Panc1 (cell line): ENCODE results near the gene CCT7. TPM values are rescaled to one million over a fixed set of nuclear protein-coding genes. Genes with fewer than 3 reads are reported as not detected.

Experiments
- ATAC-seq: fragments of 200-7000 bp; cut with Tn5 transposase; 2 replicates; pipeline ENCODE4 v1.9.1; 2020; ENCODE audit warnings: mild to moderate bottlenecking, moderate library complexity
- BruUV-seq: library from RNA; stranded (reverse); fragments of 400-500 nt; replicated peaks from 2 replicates; lab custom pipeline; 2021; lab: Mats Ljungman, UMichigan
- CTCF ChIA-PET: fragments of 300-600 bp; sonication (Branson Sonifier 250); formaldehyde crosslinking; loops from one replicate; lab custom pipeline; 2022; ENCODE audit warnings: antibody characterized with exemption; lab: Charles Lee
- POLR2A ChIA-PET: fragments of 300-600 bp; sonication (Branson Sonifier 250); formaldehyde crosslinking; loops from one replicate; lab custom pipeline; 2022; ENCODE audit warnings: antibody characterized with exemption; lab: Charles Lee
- DNase-seq: peaks from one replicate; pipeline ENCODE4 v3.0.0-alpha.2; 2010; ENCODE audit warnings: low read depth, low spot score
- H3K27ac ChIP-seq: 2 replicates; pipeline ENCODE4 v1.5.1; 2011; ENCODE audit warnings: mild to moderate bottlenecking, low read length, inconsistent platforms
- H3K27me3 ChIP-seq: fragments of 200-500 bp; sonication (Bioruptor generic); 2 replicates; pipeline ENCODE4 v1.6.0; 2014; ENCODE audit warnings: low read length, inconsistent platforms; ENCODE audit not compliant: control insufficient read depth, insufficient read depth
- H3K36me3 ChIP-seq: fragments of 200-500 bp; sonication (Bioruptor generic); 2 replicates; pipeline ENCODE4 v1.5.1; 2014; ENCODE audit warnings: inconsistent platforms, mild to moderate bottlenecking, low read length, moderate library complexity; ENCODE audit not compliant: control insufficient read depth, insufficient read depth
- H3K4me1 ChIP-seq: 2 replicates; pipeline ENCODE4 v1.5.1; 2011; ENCODE audit warnings: inconsistent platforms, mild to moderate bottlenecking, low read length, moderate library complexity; ENCODE audit not compliant: control insufficient read depth, insufficient read depth
- H3K4me3 ChIP-seq, 2 experiments: 2 replicates each; pipeline ENCODE4 v1.5.1; 2011 to 2012; ENCODE audit warnings: low read depth in 2 of 2, low read length in 2 of 2, mild to moderate bottlenecking in 2 of 2, inconsistent platforms in 1 of 2, moderate library complexity in 1 of 2
- H3K9me3 ChIP-seq: fragments of 200-500 bp; sonication (Bioruptor generic); 2 replicates; pipeline ENCODE4 v1.5.1; 2014; ENCODE audit warnings: low read depth, mild to moderate bottlenecking, inconsistent platforms, low read length, moderate library complexity; ENCODE audit not compliant: control insufficient read depth, insufficient read depth
- POLR2AphosphoS5 ChIP-seq: IDR thresholded peaks from 2 replicates; pipeline ENCODE4 v1.6.1; 2012; ENCODE audit warnings: mild to moderate bottlenecking, low read depth, low read length, moderate library complexity
- SIN3A ChIP-seq: IDR thresholded peaks from 2 replicates; pipeline ENCODE4 v1.6.1; 2012; ENCODE audit warnings: low read depth, mild to moderate bottlenecking, low read length, moderate library complexity, borderline replicate concordance; ENCODE audit not compliant: insufficient read depth
- TCF7L2 ChIP-seq: IDR thresholded peaks from 2 replicates; pipeline ENCODE4 v1.6.1; 2011; ENCODE audit warnings: mild to moderate bottlenecking, low read depth, low read length, inconsistent platforms
- in situ Hi-C: cut with HindIII; loops from 2 replicates; pipeline ENCODE4 v1.10.0; 2016; ENCODE audit warnings: low sequenced_read_pairs, low pct_unique_long_range_greater_than_20kb
- intact Hi-C: fragments of 100-400 bp; cut with micrococcal nuclease; formaldehyde crosslinking; loops from one replicate; pipeline ENCODE4 v1.10.0; 2022; ENCODE audit not compliant: unreplicated experiment
- total RNA-seq: library from RNA; stranded (reverse); gene quantifications from one replicate; pipeline ENCODE4 v1.2.1, GENCODE V29; 2021; ENCODE audit not compliant: unreplicated experiment
- TF ChIP-seq, protein P1 (sequence below), 2 experiments: IDR thresholded peaks; 2 replicates each; pipeline ENCODE4 v1.6.1; 2011 to 2012; ENCODE audit warnings: low read depth in 2 of 2, control low read depth in 1 of 2, low read length in 1 of 2, mild to moderate bottlenecking in 1 of 2, moderate library complexity in 1 of 2; ENCODE audit not compliant: insufficient read depth in 1 of 2
- TF ChIP-seq, protein P2 (sequence below): fragments of 450-650 bp; IDR thresholded peaks from 2 replicates; pipeline ENCODE4 v1.5.1; 2017; ENCODE audit warnings: mild to moderate bottlenecking

The CCT7 gene
- total RNA-seq, 1 experiment from 2014 or later: 426 TPM

GRCh38 chr2:73225513-73226360 is 8.4 kb upstream of the CCT7 start:
- in situ Hi-C loops (no loop called here), intact Hi-C loops (no loop called here)
- POLR2A ChIA-PET: no interaction called here
- TF ChIP-seq SIN3A: no peak
- TF ChIP-seq POLR2AphosphoS5: no peak
- TF ChIP-seq, protein P1, sequence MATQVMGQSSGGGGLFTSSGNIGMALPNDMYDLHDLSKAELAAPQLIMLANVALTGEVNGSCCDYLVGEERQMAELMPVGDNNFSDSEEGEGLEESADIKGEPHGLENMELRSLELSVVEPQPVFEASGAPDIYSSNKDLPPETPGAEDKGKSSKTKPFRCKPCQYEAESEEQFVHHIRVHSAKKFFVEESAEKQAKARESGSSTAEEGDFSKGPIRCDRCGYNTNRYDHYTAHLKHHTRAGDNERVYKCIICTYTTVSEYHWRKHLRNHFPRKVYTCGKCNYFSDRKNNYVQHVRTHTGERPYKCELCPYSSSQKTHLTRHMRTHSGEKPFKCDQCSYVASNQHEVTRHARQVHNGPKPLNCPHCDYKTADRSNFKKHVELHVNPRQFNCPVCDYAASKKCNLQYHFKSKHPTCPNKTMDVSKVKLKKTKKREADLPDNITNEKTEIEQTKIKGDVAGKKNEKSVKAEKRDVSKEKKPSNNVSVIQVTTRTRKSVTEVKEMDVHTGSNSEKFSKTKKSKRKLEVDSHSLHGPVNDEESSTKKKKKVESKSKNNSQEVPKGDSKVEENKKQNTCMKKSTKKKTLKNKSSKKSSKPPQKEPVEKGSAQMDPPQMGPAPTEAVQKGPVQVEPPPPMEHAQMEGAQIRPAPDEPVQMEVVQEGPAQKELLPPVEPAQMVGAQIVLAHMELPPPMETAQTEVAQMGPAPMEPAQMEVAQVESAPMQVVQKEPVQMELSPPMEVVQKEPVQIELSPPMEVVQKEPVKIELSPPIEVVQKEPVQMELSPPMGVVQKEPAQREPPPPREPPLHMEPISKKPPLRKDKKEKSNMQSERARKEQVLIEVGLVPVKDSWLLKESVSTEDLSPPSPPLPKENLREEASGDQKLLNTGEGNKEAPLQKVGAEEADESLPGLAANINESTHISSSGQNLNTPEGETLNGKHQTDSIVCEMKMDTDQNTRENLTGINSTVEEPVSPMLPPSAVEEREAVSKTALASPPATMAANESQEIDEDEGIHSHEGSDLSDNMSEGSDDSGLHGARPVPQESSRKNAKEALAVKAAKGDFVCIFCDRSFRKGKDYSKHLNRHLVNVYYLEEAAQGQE (IDR thresholded peaks at IDR 0.05; ENCODE audit: insufficient read depth in 1 of 2, low read depth in 2 of 2, low read length in 1 of 2): no peak
- no peak for TF ChIP-seq TCF7L2
- TF ChIP-seq, protein P2, sequence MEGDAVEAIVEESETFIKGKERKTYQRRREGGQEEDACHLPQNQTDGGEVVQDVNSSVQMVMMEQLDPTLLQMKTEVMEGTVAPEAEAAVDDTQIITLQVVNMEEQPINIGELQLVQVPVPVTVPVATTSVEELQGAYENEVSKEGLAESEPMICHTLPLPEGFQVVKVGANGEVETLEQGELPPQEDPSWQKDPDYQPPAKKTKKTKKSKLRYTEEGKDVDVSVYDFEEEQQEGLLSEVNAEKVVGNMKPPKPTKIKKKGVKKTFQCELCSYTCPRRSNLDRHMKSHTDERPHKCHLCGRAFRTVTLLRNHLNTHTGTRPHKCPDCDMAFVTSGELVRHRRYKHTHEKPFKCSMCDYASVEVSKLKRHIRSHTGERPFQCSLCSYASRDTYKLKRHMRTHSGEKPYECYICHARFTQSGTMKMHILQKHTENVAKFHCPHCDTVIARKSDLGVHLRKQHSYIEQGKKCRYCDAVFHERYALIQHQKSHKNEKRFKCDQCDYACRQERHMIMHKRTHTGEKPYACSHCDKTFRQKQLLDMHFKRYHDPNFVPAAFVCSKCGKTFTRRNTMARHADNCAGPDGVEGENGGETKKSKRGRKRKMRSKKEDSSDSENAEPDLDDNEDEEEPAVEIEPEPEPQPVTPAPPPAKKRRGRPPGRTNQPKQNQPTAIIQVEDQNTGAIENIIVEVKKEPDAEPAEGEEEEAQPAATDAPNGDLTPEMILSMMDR: no peak
- Histone ChIP-seq H3K36me3 (peaks cover 10% of the 10 kb centered on the region; the same call in 1 of the 2 replicates), H3K9me3 (no peaks in the 10 kb centered on the region), H3K27ac (no peak overlapping the region), H3K27me3 (no peaks in the 10 kb centered on the region), H3K4me1 (no peaks in the 10 kb centered on the region), H3K4me3 (no peak overlapping the region)
- CTCF ChIA-PET: interaction anchor here (0.6 kb wide), 1 partner anchor 646 kb away, joined by 4 read pairs; no protein-coding TSS in a partner anchor
- ATAC-seq (no peak), DNase-seq (no peak)
- TSS peak; percentile 18 for BruUV-seq

DNA sequence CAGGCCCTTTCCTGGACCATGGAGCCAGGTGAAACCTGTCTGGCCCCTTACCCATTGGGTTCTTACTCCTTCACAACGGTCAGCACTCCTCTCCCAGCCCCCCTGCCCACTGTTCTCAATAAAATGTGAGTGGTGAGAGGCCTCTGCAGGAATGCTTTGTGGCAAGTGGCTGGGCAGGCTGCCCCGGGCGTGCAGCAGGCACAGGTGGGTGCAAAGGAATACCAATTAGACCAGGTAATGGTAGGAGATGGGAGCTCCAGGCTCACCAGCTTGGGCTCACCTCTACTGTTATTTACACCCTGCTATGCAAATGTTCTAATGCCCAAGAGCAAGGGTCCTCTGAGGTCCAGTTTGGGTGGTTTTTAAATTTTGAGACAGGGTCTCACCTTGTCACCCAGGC is 7.0 kb upstream of the CCT7 start:
- intact Hi-C loops (no loop called here), in situ Hi-C loops (no loop called here)
- no peak for DNase-seq
- Histone ChIP-seq H3K27ac (no peak overlapping the region), H3K27me3 (no peaks in the 10 kb centered on the region), H3K36me3 (peaks cover 8% of the 10 kb centered on the region; the same call in 1 of the 2 replicates), H3K9me3 (no peaks in the 10 kb centered on the region), H3K4me1 (no peaks in the 10 kb centered on the region), H3K4me3 (no peak overlapping the region)
- CTCF ChIA-PET: no interaction called here
- TF ChIP-seq POLR2AphosphoS5 (no peak), SIN3A (no peak), TCF7L2 (no peak)
- TF ChIP-seq, protein P2: no peak
- TF ChIP-seq, protein P1 (IDR thresholded peaks at IDR 0.05; ENCODE audit: insufficient read depth in 1 of 2, low read depth in 2 of 2, low read length in 1 of 2): no peak
- POLR2A ChIA-PET: no interaction called here
- no peak for ATAC-seq
- BruUV-seq: no TSS peak
